Activated T-cell treated with anti-CD3 and anti-CD28 coated beads, Interleukin-2, amount 50 U/mL, for 48 hours (primary cell): ENCODE measurements around the gene OSBPL1A.

Experiments used
- DNase-seq, 2 experiments: peaks; one replicate each; pipeline ENCODE4 v3.0.0-alpha.2; 2020

Gene OSBPL1A

DNA sequence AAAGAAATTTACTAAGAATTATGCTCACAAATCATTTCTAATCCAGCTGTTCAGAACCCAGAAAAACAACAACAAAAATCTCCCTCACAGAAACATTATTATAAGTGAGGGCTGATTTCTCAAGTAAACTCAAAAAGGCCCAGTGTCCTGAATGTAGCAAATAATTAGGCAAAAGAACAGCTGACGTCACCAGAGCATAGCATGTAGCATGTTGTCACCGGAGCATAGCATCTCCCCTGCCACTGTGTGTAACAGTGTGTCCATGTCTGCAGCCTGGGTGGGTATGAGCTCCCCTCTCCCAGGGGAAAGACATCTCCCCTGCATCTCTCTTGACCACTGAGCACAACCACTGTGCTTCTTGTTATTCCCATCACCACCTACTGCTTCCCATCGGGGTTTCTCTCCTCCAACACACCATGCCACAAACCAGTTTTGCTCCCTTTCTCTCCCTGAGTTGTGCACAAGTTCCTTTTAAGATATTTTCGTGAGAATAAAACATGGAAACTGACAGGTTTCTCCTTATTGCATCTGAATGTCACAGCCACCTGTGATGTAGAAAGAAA lies 132.0 kb downstream of the OSBPL1A start:
- no peak for DNase-seq

DNA sequence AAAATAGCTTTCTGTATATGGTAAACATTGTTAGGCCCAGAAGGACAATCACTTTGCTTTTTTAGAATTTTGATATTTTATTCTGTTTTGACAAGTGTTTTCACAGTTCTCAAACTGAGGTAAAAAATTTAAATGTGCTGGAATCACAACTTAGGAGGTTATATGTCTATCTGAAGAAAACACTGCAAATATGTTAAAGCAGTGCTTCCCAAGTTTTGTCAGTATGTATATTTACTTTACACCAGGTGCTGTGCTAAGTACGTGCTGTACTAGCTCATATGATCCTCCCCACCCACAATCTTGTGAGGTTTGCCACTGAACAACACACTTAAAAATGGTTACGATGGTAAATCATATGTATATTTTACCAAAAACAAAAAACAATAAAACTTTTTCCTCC lies 134.6 kb downstream of the OSBPL1A start:
- DNase-seq, result no peak

DNA sequence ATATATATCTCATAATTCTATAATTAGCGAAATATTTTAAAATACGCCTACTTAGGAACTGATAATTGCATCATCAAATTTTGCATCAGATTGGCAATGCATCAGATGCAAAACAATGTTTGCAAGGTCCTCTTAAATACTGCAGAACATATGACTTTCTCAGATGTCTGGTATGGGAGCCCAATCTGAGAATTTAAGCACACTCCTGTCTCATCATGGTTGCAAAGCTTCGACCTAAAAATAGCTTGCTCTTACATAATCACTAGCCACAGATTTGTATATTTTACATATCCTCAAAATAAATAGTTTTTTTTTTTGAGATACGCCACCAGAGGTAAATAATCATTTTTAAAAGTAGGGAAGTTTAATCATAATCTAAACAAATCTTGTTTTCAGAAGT lies 135.5 kb downstream of the OSBPL1A start:
- no peak for DNase-seq

DNA sequence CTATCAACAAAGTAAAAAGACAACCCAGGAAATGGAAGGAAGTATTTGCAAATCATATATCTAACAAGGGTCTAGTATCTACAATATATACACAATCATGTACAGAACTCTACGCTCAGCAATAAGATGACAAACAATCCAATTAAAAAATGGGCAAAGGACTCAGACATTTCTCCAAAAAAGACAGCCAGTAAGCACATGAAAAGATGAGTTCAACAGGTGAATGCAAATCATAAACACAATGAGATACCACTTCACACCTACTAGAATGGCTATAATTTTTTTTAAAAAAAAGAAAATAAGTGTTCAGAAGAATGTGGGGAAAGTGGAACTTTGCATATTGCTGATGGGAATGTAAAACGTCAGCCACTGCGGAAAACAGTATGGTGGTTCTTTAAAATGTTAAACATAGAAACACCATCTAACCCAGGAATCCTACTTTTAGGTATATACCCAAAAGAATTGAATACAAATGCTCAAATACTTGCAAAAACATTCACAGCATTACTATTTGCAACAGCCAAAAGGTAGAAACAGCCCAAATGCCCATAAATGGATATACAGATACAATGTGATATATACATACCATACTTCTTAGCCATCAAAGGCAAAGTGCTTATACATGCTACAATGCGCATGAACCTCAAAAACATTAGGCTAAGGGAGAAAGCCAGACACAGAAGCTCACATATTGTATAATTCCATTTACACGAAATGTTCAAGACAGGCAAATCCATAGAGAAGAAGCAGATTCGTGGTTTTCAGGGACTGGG lies 137.6 kb downstream of the OSBPL1A start:
- no peak for DNase-seq

DNA sequence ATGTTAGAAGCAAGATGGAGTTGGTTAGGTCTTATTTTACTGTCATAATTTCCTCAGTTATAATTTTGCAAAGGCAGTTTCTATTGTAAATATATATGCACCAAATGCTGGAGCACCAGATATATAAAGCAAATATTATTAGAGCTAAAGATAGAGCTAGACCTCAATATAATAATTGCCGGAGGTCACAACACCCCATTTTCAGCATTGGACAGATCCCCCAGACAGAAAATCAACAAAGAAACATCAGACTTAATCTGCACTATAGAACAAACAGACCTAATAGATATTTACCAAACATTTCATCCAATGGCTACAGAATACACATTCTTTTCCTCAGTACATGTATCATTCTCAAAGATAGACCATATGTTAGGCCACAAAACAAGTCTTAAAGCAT lies 143.6 kb downstream of the OSBPL1A start:
- DNase-seq, result no peak

DNA sequence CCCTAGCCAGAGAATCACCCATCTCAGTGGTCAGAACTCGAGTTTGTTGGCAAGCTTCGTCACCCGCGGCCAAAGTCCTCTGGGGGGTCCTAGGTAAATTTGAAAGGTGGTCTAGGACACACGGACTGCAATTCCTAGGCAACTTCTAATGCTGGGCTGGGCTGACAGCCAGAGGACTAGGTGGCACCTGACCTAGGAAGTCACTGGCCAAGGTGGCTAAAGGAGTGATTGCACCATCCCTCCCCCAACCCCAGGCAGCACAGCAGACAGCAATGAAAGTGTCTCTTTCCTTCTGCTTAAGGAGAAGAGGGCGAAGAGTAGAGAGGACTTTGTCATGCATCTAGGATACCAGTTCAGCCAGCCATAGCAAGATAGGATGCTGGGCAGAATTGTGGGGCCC lies 147.9 kb downstream of the OSBPL1A start:
- no peak for DNase-seq

DNA sequence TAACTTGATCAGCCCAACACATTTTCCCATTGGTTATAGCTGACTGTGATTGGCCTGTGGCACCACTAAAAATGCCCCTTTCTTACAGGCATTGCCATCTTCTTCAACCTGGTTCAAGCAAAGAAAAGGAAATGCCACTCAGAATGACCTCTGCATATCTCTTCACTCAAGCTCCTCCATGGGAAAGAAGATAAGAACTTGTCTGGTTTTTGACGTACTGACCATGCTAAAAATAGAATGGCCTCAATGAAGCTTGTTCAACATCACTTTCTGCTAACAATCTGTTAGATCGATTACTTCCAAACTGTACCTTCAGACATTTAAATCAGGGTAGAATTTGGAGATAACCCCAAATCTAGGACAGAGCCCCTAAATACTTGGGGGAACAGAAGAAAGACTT lies 149.3 kb downstream of the OSBPL1A start:
- DNase-seq, result no peak

DNA sequence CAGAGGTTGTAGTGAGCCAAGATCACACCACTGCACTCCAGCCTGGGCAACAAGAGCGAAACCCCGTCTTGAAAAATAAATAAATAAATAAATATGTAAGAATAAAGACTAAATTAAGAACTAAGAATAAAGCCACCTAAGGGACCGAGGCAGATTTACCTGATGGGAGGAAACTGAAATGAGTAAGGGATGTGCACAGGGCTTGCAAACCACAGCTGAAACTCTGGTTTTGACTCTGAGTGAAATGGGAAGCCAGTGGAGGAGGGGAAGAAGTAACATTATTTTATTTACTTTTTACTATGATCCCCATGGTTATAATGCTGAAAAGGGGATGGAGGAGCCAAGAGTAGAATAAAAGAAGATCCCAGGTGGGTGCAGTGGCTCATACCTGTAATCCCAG lies 151.5 kb downstream of the OSBPL1A start:
- no peak for DNase-seq

DNA sequence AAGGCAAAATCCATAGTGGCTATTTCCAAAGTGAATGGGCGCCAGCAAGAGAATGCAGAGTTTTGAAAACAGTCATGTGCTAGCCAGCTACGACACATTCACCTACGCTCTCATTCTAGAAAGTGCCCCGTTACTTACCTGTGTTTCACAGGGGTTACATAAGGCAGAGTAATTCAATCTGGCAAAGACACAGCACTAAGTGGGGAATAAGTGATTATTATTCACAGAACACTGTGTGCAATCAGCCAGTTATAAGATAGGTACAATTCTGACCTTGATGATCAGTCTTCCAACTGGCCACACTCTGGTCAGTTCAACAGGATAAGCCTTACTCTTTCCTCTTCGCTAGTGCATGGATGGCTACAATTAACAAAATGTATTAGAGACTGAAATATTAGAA lies 152.9 kb downstream of the OSBPL1A start:
- no peak for DNase-seq

DNA sequence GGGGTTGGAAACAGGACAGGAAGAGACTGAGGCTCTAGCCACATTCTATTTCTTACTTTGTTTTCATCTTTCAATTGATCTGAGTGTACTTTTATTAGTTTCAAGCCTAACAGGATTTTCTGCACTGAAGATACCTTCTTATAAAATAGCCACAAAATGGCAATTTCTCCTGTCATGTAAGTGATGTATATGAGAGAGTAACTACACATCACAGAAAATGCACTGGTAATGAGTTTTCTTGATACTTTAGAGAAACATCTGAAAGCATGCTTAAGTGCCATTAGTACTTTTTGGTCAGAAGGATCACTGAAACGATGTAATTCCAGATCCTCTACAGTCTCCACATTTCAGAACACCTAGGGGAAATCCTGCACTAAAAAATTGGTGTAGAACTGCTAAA lies 153.9 kb downstream of the OSBPL1A start:
- no peak for DNase-seq

DNA sequence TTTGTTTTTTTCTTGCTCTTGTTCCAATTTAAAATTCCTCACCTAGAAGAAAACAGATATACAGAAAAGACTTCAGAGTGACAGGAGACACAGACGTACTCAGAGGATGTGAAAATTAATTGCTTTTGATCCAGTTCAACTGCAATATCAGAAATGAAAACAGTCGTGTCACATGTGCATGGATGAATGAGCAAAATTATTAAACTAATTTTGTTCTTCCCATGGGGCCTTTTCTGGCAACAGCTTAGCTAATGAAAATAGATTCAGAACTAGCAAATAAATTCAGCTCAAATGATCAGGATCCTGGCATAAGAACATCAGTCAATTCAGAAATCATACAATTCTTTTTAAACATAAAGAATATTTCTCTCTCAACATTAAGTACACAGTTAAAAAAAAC lies 158.3 kb downstream of the OSBPL1A start:
- no peak for DNase-seq

DNA sequence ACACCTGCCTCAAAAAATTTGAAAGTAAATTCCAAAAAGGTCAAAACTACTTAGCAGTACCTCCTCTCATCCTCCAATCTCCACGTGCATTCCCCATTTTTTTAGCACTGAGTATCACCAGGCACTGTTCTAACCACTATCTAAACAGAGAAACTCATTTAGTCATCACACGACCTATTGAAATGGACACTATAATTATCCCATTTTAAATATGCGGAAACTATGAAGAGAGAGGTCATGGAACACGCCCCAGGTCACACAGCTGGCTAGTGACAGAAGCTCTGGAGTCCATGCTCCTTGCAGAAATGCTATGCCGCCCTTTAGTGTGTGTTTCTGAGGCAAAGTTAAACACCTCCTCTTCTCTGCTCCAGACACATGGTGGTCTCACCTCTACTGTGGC lies 159.2 kb downstream of the OSBPL1A start:
- DNase-seq, result no peak

DNA sequence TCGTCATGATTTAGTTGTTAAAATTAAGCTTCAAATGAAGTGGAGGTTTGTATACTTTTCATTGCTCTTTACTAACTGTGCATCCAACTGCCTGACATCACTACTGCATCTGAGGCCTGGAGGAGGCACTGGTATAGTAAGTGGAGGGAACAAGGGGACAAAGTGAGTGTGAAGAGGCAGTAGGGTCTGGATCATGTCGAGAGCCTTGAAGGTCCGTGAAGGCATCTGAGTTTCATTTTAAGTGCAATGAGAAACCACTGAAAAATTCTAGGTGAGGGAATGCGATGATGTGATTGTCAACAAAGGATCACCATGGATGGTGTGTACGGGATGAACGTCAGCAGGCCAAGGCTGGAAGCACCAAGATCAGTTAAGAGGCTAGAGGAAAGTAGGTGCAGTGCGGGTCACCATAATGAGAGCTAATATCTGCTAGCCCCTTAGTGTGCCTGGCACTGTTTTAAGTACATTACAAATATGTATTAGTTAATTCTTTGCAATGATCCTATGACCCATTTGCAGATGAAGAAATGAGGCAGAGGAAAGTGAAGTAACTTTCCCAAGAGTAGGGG lies 162.7 kb downstream of the OSBPL1A start:
- DNase-seq, result no peak

DNA sequence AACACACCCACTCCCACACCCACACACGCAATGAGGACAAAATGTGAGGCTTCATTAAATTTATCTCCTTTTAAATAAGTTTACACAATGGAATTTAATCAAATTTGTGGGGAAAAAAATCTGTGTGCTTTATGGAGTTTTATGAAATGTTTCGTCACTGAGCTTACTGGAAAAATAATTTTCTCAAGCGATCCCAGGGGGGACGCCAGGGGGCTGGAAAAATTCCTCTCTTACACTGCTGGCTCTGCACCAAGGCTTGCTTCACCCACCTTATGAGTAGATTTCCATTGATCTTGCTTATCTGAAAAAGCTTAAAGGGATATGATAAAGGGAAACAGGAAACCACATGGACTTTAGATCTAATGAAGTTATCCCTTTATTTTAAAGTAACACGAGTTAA lies 163.3 kb downstream of the OSBPL1A start:
- no peak for DNase-seq

DNA sequence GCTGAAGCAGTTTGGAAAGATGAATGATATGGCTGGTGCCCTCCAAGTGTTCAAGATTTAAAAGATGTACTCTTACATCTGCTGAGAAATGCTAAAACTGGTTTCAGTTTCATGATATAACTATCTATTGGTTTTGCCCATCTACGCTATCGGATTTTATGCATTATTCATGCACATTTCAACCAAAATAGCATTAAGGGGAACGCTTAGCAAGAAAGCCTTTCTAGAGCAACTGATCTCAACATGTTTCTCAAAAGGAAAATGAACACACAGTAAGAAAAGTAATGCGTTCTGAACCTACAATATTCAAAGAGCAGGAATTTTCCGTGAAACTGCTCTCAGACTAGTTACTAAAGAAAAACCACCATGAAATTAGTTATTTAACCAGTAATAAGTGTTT lies 164.8 kb downstream of the OSBPL1A start:
- DNase-seq, result no peak

DNA sequence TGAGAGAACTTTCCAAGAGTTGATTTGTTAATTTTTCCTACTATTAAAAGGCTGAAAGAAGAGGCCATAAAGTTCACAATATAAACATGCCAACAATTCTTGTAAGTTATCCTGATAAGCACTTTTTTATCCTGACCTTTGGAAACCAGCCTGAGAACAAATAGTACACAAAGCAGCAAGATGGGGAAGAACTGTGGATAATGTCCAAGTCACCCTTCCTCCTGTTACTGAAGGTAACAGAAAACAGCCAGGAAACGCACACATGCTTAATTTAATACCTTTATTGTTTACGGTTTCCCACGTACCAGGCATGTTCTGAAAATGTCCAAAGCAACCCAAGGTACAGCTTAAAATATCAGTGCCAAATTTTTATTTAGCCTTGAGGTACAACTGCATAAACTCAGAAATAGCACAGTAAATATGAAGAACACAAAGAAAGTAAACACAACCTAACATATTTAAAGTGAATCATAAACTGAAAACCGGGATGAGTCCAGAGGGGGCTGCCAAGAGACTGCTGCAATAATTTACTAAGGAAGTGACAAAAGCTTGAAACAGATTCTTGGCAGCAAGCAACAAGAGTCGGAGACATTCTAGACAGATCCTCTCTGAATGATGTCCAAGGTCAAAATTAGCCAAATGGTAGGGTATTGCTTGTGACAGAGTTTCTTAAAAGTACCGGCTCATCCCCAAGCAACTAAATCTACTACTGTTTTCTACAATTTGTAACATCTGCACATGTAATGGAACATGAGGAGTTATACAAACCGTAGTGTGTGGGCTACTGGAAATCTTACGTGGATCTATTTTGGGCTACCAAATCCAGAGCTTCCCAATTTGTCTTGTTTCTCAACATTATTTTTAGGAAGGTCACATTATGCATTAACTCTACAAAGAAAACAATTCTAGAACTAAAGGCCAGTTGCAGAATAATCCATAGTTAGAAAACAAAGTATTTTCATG lies 165.6 kb downstream of the OSBPL1A start:
- DNase-seq, result no peak

DNA sequence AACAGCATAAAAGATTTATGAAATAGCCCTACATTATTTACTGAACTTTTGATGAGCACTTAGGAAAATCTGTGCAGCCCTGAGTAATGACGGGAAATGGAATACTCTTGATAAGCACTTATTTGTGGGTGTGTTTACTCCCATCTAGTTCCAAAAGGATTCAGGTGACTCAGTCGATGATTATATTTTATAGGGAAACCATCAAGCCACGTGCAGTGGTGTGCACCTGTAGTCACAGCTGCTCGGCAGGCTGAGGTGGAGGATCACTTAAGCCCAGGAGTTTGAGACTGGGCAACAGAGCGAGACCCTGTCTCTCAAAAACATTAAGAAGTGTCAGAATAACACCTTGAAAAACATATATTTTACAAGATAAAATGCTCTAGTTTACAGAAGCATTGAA lies 166.9 kb downstream of the OSBPL1A start:
- no peak for DNase-seq

DNA sequence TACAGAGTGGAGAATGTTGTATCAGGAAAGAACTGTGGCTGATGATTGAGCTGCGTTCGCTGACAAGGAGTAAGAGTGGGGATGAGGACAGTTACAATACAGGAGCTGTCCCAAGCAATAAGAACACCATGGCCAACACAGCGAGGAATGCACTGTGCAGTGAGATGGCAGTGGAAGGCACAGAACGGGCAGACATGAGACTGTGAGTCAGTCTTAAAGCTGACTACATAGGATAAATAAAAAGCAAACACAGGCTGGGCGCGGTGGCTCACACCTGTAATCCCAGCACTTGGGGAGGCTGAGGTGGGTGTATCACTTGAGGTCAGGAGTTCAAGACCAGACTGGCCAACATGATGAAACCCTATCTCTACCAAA lies 169.0 kb downstream of the OSBPL1A start:
- no peak for DNase-seq

DNA sequence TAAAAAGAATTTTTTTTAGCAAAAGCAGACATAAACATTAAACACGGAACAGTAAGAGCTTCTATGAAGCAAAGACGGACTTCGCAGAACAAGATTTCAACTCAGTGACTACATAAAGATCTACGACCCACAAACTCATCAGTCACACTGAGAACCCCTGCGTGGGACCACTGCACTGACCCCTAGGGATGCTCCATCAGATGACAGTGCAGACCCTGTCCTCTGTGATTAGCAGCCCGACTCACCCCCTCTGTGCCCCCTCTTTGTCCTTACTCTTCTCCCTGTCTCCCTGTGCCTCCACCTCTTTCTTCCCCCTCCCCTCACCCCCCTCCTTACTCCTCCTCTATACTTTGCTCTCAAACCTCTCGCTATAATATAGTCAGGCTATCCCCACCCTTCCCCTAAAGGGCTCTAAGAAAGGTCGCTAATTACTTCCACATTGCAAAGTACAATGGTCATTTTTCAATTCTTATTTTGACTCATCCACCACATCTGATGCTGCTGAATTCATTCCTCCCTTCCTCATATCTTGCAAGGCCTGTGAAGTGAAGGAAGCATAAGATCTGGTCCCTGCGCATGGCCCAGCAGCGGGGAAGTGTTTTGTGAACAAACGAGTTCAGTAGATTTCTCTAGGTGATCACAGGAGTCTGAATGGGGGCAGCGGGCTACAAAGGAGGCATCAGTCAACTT lies 169.5 kb downstream of the OSBPL1A start:
- no peak for DNase-seq

DNA sequence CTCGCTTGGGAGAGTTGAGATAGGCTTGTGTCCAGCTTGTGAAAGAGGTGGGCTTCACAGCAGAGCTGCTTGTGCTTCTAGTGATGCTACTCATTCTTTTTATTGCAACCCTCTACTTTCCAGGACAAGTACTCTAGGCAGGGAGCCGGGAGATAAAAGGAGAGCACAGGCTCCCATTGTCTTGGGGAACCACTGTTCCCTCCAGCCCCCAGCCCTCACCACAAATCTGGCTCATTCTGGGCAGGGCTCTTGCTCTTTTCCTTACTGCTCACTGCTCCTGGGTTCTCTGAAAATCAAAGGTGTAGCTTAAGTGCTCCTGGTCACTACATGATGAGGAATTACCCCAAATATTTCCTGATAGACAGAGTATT lies 177.3 kb downstream of the OSBPL1A start:
- no peak for DNase-seq

DNA sequence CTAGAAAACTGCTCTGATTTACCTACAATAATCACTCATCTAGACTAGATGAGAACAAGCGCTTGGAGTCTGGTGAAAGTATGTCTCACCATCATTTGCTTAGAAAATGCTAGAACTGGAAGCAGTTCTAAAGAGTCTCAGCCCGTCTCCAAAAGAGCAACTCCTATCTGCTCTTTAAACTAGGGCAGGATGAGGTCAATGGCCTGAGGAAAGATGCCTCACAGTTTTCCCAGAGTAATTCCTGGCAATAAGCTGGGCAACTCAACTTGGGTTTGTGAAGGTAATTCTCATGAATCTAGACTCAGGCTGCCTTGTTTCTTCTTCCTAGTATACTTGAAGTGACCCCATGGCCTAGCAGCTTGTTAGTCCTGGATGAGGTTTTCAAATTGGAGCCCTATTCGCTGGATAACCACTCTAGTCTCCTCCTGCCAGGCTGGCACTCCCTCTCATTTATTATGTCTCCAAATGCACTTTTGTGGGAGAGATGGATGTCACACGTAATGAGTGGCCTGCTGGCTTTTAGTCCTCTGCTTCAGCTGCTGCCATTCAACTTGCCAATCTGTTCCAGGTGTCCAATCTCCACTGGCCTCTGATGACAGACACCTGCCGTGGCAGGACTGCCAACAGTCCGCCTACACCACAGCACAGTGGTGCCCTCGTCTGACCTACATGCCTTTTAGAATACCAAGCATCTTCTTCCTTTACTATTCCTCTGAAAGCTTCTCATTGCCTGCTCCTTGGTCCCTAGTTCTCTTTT lies 177.9 kb downstream of the OSBPL1A start:
- no peak for DNase-seq

DNA sequence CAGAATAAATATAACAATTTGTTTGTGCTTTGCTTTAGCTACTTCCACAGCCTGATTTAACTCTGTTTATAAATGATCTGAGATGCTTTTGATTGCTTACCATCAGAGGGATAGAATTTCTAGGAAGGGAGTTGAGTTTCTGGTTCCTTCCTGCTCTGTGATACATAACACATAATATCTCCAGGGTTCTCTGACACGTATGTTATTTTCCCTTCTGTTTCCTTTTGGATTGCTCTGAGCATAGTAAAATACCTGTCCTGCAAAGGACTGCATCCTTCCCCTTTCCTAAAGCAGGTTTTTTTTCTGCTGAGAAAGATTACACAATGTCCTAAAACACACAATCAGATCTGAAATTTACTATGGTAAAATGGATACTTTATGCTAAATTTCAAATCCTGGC lies 182.7 kb downstream of the OSBPL1A start:
- DNase-seq, result no peak
